Measurements from ENCODE around the gene FOXL3. TPM values are rescaled to one million over a fixed set of nuclear protein-coding genes. Genes with fewer than 3 reads are reported as not detected.

The FOXL3 gene
- polyA plus RNA-seq, 1 experiment = not detected

- no peak for DNase-seq (ENCODE audit: low read depth)
These were observed 48.5 kb downstream of the FOXL3 start for GRCh38 chr7:338295-339061.

GRCh38 chr7:339062-339342 lies 49.0 kb downstream of the FOXL3 start:
- peaks cover 2% of the 10 kb centered on the region for H3K27me3 ChIP-seq (ENCODE audit: control insufficient read depth, insufficient read depth, low read length)
- POLR2A ChIA-PET = no interaction called here
- no peak for TF ChIP-seq CTCF (IDR thresholded peaks at IDR 0.05; ENCODE audit: insufficient read depth, low read depth, low read length)
- no peak overlapping the region for H3K4me3 ChIP-seq (ENCODE audit: low read depth, low read length)
- CTCF ChIA-PET = no interaction called here
- H3K36me3 ChIP-seq (ENCODE audit: control insufficient read depth, insufficient read depth, low read length) = no peaks in the 10 kb centered on the region
- DNase-seq (ENCODE audit: low read depth) = no peak

More at GRCh38 chr7:338295-339061, 48.5 kb downstream of the FOXL3 start:
- no peak overlapping the region for H3K4me3 ChIP-seq (ENCODE audit: low read depth, low read length)
- H3K27me3 ChIP-seq (ENCODE audit: control insufficient read depth, insufficient read depth, low read length) = peaks cover 2% of the 10 kb centered on the region
- CTCF ChIA-PET = no interaction called here
- POLR2A ChIA-PET = no interaction called here
- H3K36me3 ChIP-seq (ENCODE audit: control insufficient read depth, insufficient read depth, low read length) = no peaks in the 10 kb centered on the region
- no peak for TF ChIP-seq CTCF (IDR thresholded peaks at IDR 0.05; ENCODE audit: insufficient read depth, low read depth, low read length)

- no peak for TF ChIP-seq CTCF (IDR thresholded peaks at IDR 0.05; ENCODE audit: insufficient read depth, low read depth, low read length)
- Histone ChIP-seq H3K27me3 (ENCODE audit: control insufficient read depth, insufficient read depth, low read length) (peaks cover 2% of the 10 kb centered on the region), H3K4me3 (ENCODE audit: low read depth, low read length) (no peak overlapping the region), H3K36me3 (ENCODE audit: control insufficient read depth, insufficient read depth, low read length) (no peaks in the 10 kb centered on the region)
- CTCF ChIA-PET = no interaction called here
- POLR2A ChIA-PET = no interaction called here
- no peak for DNase-seq (ENCODE audit: low read depth)
These were observed 49.7 kb downstream of the FOXL3 start for GRCh38 chr7:339696-340095.

- Histone ChIP-seq H3K36me3 (ENCODE audit: control insufficient read depth, insufficient read depth, low read length) (no peaks in the 10 kb centered on the region), H3K27me3 (ENCODE audit: control insufficient read depth, insufficient read depth, low read length) (peaks cover 2% of the 10 kb centered on the region), H3K4me3 (ENCODE audit: low read depth, low read length) (no peak overlapping the region)
- ChIA-PET POLR2A (no interaction called here), CTCF (no interaction called here)
- no peak for TF ChIP-seq CTCF (IDR thresholded peaks at IDR 0.05; ENCODE audit: insufficient read depth, low read depth, low read length)
- no peak for DNase-seq (ENCODE audit: low read depth)
These were observed 50.4 kb downstream of the FOXL3 start for GRCh38 chr7:340200-340937.

Other genes starting within 250 kb of the FOXL3 start
- 22.8 and 32.5 TPM in 2 replicates for gene FAM20C, start 97.6 kb upstream of the FOXL3 start, polyA plus RNA-seq (2011; rRNA removed)
- gene PDGFA, start 229.7 kb downstream of the FOXL3 start, polyA plus RNA-seq (2011; rRNA removed) = 10.0 and 17.4 TPM in 2 replicates